HG02763 (cell line): ENCODE data around the gene CNTN5.
"Not testable (repeated sequence)": the region's sequence is repeated elsewhere in the genome, so short reads cannot be mapped to it uniquely, and the experiment has no call there.

Source experiments
- ATAC-seq: cut with Tn5 transposase; IDR thresholded peaks from one replicate; pipeline ENCODE4 v1.9.1; 2021; ENCODE audit warnings: mild to moderate bottlenecking, moderate library complexity; ENCODE audit not compliant: unreplicated experiment

Gene CNTN5

DNA sequence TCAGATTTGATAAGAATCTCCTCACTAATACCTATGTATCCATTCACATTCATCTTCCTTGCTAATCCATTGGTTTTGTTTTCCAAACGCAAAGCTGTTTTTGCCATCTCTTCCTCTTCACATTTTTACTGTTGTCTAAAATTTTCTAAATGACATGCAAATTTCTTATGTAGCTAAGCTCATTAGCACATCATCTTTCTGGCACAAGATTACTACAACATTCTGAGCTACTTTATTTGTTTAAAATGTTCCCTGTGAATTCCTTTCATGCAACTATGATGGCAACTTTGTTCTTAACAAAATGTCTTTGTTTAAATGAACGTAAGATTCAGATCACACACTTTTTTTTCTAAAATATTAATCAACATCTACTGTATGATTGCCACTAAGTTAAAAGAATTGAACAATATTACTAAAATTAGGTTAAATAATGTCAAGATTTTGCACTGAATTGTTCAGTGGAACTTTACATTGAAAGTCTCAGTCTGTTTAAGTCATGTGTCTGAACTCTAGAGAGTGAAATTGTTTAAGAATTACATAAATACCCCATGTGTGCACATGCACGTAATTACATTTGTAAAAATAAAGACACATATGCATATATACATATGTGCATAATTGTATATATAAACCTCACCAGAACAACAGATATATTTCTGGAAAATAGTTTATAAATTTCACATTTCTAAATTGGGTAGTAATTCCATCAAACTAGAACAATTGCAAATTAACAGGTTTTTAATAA is 688.4 kb downstream of the CNTN5 start:
- ATAC-seq, result no peak

DNA sequence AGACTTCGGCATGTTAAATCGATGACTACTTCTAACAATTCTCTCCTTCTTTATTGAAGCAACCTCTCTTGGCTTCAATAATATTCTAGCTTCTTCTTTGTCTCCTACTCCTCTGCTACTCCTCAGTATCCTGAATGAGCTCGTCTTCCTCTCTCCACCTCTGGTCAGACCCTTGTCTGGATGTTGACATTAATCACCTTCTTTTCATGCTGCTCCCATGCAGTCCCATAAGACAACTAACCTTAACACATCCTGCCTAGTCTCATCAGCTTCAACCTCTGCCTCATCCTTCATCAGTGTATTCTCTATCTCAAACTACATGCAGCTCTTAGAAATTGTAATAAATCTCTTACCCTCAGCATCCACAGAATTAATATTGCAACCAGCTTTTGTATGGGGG is 695.6 kb downstream of the CNTN5 start:
- no peak for ATAC-seq

DNA sequence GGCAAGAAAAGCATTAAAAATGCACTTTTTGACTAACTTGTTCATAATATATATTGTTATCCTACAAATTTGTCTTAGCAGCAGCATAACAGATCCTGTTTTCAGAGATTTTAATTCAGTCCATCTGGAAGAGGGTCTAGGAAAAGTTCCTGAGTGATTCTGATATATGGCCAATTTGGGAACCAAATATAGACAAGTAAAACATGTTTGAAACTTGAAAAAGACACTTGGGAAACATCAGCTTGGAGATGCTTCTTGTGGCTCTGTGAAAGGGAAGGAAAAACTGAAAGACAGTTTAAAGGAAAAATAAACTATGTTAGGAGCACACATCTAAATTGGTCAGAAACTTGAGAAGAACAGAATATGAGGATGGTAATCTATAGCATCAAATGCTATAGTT is 697.5 kb downstream of the CNTN5 start:
- ATAC-seq, result no peak

DNA sequence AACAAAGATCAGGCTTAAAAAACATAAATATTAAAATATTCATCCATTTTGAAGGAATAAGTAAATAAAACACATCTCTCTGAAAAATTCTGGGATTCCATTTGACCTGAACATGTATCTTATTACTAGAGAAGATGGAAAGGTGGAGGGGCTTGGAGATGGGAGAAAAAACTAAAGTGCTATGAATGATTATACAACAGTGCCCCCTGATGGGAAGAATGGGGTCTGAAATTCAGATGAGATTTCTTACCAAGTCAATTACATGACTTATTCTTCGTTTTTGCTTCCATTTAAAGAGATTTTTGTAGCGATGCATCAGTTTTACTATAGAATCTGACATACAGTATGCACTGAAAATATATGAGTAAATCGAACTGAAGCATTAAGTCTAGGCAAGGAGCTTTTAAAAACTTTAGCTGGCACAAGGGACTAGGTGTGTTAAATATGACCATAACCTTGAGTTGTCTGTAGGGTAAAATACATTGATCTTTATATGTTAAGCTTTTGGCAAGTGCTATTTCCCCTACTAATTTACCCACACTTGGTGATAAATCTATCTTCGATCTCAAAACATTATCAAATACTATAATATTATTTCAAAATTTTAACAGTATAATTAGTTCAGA is 718.8 kb downstream of the CNTN5 start:
- ATAC-seq, result no peak

DNA sequence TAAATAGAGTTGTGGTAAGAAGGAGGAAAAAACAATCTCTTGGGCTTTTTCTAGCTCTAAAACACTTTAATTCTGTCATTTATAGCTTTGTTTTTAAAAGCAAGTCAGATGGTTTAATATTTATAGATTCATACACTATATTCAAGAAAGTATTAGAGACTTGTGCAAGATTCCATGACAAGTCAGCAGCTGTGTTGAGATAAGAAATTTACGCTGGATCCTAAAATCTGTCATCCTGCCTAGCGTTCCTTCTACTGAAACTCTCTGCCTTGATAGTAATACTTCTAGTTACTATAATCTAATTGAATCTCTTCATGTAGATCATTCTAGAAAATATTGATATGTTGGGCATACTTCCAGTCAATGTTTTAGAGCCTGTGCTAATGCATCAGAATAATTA is 721.8 kb downstream of the CNTN5 start:
- no peak for ATAC-seq

DNA sequence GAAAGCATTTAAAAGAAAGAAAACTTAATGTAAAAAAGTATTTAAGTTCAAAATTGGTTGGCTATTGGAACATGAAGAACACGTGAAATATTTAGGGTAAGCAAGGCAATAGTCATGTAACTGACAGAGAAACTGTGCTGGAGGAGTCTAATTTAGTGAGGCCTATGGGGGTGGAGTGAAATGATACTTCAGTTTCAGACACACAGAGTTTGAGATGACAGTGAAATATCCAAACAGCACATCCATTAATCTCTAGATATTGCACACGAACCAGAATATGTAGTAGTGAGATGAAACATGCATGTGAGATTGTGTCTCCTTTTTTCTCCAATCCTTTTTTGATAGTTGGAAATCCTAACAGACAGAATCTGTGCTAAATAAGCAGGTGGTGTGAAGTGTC is 739.0 kb downstream of the CNTN5 start:
- no peak for ATAC-seq

DNA sequence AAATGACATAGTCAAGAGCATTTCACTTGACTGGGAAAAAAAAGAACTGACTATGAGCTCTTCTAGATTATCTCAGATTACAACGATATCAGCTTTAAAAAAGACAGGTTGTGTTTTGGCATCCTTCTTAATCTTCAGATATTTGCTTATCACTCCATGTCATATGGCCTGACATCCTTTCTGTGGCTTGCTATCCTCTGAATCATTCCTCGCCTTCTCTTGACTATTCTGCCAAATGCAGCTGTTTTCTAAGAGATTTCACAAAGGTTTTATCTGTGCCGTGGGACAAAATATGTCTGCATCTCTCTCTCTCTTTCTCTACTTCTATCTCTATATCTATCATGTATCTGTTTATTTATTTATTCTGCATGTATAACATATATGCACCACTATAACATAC is 746.1 kb downstream of the CNTN5 start:
- ATAC-seq, result no peak

DNA sequence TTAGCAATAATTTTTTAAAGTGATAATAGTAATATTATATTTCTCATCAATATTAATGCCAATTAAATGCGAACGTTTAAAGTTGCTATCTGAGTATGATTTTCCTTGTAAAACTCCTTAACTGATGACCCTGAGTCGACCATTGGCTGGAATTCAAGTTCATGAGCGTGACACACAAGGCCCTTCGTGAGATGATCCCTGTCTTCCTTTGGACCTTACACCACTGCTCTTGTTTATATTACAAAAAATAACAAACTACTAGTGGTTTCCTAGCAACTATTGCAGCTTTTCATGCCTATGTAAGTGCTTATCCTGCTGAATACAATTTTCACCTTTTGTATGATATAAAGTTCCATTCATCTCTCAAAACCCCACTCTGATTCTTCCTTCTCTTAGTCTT is 752.9 kb downstream of the CNTN5 start:
- no peak for ATAC-seq

DNA sequence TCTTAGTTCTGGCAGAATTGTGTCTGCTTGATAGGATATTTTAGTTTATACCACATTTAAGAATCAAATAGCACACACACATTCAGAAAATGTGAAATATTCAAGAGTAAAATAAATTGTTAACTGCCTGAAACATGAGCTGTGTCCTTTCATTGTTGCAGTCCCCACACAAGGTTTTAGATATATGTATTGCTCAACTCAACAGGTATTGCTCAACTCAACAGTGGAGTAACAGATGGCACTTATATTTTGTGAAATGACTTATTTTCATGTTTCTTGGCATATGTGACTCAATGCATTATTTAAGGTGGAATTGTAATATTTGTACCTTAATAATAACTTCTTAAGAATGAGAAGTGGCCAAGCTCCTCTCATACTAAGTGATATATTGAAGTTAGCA is 760.3 kb downstream of the CNTN5 start:
- ATAC-seq, result no peak

DNA sequence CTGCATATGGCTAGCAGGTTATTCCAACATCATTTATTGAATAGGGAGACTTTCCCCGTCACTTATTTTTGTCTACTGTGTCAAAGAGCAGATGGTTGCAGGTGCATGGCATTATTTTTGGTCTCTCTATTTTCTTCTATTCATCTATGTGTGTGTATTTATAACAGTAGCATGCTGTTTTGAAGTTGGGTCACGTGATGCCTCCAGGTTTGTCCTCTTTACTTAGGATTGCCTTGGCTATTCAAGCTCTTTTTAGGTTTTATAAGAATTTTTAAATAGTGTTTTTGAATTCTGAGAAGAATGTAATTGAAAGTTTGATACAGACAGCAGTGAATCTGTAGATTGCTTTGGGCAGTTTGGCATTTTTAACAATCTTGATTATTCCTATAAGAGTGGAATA is 770.6 kb downstream of the CNTN5 start:
- no peak for ATAC-seq

DNA sequence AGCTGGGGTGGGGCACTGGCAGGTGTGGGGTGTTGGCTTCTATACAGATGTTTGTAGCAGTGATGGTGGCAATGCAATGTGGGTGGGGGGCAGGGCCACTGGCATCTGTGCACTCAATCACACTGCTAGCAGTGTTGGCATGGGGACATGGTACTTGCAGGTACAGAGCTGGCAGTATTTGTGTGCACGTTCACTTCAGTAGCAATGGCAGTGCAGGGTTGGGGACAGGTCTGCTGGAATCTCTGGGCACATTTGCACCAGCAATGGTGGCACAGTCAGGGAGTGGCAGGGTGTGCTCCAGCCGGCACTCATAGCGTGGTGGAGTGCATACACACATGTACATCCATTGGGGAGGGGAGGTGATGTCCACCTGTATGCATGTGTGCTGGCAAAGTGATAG is 775.2 kb downstream of the CNTN5 start:
- no peak for ATAC-seq

DNA sequence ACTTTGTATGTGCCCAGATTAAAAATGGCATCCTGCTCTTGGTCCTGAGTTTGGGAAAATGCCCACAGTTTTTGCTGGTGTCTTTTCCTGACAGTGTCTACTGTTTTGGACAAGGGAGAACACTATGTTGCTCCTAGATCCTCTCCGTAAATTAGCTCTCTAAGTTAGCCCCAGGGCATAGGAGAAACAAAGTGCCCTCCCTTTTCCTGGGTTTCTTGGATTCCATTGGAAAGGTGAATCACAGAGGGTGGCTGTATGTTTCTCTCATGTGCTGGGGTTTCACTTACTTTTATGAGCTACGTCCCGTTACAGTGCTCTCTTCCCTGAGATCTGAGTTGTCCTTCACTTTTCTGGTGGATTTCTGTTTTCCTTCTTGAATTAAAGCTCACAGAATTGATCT is 782.8 kb downstream of the CNTN5 start:
- ATAC-seq, result no peak

DNA sequence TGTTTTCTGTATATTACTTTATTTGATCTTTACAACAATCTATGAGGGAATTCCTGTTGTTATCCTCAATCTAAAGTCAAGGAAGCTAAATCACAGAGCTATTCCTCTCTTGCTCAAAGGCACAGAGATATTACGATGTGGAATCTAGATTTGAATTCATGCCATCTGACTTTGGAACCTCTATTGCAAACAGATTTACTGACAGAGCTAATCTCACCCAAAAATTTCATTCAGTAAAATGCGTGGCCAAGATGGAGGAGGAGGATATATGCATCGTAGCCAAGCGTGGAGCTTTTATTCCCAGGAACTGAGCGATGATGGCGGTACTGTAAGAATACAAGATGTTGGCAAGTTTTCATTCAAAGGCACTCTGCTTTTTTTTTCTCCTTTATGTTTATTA is 791.8 kb downstream of the CNTN5 start:
- no peak for ATAC-seq

DNA sequence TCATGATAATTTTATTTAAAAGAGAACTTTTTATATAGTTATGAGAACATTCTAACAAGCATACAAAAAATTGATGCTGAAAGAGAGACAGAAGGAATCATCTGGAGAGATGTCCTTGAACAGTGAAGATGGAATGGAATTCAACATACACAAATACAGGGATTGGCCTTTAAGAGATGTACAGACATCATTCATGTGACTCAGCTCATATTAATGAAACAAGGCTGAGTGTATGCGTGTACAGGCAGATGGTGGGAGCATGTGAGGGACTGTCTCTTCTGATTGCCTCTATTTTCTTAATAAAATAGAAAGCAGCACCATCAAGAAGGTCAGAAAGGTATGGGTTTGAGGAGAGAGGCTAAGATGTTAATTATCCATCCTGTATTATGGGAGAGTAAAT is 793.3 kb downstream of the CNTN5 start:
- ATAC-seq, result no peak

DNA sequence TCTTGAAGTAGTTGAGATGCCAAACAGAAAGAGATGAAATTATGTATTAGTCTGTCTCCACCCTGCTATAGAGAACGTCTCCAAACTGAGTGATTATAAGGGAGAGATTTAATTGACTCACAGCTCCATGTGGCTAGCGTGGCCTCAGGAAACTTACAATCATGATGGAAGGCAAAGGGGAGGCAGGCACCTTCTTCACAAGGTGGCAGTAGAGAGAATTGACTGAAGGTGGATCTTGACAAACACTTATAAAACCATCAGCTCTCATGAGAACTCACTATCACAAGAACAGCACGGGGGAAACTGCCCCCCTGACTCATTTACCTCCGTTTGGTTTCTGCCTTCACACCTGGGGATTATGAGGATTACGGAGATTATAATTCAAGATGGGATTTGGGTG is 794.0 kb downstream of the CNTN5 start:
- ATAC-seq, result no peak

DNA sequence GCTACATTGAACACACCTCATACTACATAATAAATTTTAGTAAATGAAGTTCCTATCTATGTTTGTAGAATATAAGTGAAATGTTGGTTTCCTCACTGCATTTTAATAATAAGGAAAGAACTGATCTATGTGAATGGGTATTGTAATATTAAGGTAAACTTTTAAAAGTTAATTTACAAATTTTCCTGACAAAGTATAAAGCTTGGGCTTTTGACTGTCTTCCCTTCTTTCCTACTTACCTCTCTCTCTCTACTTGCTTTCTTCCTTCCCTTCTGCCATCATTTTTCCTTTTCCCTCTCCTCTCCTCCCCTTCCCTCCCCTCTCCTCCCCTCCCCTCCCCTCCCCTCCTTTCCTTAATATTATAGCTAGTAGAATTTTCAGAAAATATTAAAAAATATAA is 798.2 kb downstream of the CNTN5 start:
- ATAC-seq, result no peak

DNA sequence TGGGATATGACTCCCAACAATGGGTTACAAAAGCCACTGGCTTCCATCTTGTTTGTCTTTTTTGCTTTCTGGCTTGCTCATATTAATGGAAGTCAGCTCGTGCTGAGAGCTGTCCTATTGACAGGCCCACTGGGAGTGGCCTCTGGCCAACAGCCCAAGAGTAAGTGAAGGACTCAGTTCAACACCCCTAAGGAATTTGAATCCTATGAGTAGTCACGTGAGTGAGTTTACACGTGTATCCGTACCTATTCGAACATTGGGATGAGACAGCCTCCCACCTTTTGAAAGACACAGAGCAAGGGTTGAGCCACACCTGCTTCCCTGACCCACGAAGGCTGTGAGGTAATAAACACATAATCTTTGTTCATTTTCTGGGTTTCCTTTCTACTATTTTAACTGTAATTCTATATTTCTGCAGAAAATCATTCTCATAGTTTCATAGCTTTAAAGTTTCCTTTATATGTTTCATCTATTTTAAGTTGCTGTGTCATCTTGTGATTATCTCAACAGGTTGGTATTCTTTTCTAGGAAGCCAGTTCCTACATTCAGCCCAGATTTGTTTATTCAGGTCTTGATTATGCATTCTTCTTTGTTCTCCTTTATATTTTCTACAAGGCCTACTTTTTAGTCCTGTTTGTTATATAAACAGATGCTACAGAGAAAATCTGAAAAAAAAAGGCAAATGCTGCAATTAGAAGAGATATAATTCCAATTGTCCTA is 802.3 kb downstream of the CNTN5 start:
- no peak for ATAC-seq

DNA sequence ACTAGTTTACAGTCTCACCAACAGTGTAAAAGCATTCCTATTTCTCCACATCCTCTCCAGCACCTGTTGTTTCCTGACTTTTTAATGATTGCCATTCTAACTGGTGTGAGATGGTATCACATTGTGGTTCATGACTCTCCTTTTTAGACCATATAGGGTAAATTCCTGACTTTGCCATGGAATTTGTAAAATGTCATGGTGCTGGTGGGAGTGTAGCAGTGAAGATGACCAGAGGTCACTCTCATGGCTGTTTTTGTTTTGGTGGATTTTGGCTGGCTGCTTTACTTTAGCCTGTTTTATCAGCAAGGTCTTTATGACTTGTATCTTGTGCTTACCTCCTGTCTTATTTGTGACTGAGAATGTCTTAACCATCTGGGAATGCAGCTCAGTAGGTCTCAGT is 816.0 kb downstream of the CNTN5 start:
- not testable (repeated sequence) for ATAC-seq

DNA sequence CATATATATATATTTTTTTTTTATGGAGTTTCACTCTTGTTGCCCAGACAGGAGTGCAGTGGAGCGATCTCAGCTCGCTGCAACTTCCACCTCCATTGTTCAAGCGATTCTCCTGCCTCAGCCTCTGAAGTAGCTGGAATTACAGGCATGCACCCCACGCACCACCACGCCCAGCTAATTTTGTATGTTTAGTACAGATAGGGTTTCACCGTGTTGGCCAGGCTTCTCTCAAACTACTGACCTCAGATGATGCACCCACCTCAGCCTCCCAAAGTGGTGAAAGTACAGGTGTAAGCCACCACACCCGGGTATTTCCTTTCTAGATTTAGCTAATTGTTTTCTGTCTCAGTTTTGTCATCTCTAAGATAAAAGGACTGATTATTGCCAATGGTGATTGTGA is 821.1 kb downstream of the CNTN5 start:
- no peak for ATAC-seq

DNA sequence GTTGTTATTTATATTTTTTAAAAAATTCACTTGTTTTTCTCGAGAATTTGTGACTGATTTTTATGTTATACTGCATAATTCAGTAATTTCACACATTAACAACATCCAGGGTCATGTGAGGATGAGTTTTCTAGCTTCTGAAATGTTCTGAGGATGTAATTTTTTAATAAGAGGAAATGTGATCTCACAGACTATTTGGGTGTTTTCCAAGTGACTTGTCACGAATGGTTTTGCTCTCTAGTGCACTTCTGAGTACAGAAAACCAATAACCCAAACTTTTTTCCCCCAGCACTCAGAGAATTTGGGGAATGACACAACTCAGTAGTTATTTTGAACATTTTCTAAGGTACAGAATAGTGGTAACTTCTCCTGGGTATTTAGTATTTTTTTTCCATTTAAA is 845.2 kb downstream of the CNTN5 start:
- no peak for ATAC-seq

DNA sequence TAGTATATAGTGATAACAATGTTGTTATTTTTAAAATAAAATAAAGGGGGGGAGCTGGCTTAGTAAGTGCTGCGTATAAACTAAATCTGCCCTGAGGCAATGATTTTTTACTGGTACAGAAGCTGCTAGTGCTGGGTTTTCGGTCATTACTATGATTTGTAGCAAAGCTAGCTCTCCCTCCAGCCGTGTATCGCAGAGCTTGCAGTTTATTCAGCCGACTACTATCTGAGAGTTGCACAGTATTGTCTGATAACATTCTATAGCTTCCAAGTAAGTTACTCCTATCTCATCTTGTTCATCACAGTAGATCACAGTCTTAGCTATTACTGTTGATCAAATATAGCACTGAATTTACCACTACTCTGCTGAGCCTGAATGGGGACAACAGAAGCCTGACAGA is 860.9 kb downstream of the CNTN5 start:
- no peak for ATAC-seq

DNA sequence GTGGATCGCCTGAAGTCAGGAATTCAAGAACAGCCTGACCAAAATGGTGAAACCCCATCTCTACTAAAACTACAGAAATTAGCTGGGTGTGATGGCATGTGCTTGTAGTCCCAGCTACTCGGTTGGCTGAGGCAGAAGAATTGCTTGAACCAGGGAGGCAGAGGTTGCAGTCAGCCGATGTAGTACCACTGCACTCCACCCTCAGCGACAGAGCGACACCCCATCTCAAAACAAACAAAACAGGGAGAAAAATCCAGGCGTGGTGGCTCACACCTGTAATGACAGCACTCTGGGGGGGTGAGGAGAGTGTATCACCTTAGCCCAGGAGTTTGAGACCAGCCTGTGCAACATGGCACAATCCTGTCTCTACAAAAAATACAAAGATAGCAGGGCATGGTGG is 864.0 kb downstream of the CNTN5 start:
- ATAC-seq, result no peak
